Measurements from ENCODE around the gene ENTPD2. TPM values are rescaled to one million over a fixed set of nuclear protein-coding genes. Genes with fewer than 3 reads are reported as not detected.

Gene ENTPD2
- total RNA-seq, 1 experiment from 2014 or later = 4.0 TPM

DNA sequence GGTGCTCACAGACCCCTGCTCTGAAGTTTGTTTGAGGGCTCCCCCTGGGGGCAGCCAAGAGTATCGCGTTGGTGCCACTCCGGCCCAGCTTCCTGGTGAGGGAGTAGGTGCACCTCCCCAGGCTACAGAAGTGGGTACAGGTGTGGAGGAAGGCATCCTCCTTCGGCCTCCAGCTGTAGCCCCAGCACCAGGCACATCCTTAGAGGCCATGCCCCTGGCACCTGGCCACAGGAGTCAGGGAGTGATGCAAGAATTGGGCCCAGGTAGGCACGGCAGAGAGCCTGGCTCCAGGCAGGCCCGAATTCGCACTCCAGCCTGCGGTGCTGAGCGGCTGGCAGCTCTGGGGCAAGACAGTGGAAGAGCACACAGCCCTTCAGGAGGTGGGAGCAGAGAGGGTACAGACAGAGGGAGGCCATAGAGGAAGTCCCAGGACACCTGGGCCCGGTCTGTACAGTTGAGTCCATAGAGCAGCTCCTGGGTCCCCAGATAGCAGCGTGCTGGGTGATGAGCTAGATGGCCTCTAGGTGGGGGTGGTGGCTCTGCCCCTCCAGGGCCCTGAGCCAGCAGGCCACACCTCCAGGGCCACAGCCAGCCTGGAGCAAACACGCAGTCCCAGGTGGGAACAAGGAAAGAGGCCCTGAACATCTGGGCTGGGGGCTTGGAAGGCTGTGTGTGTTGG is 14.1 kb upstream of the ENTPD2 start:
- Histone ChIP-seq H2BK20ac (ENCODE audit: low read depth, low read length, poor library complexity, severe bottlenecking) (no peak overlapping the region), H2BK5ac (ENCODE audit: insufficient read length, low read length) (no peak overlapping the region), H3K27ac (ENCODE audit: insufficient read length, low read depth, low read length) (no peak overlapping the region), H4K91ac (ENCODE audit: insufficient read length, low read depth, low read length) (no peak overlapping the region), H2AK5ac (ENCODE audit: insufficient read length, low read length) (no peak overlapping the region), H3K4me2 (ENCODE audit: insufficient read depth, insufficient read length, low read length) (no peak overlapping the region), H4K8ac (replicated peaks; ENCODE audit: insufficient read length, low read depth, low read length) (no peak overlapping the region), H4K20me1 (ENCODE audit: control insufficient read depth, insufficient read depth, insufficient read length) (peaks cover 4% of the 10 kb centered on the region), H3K9me3 (ENCODE audit: control insufficient read depth, low read depth, low read length) (no peaks in the 10 kb centered on the region), H2BK12ac (ENCODE audit: insufficient read length, low read depth, low read length) (no peak overlapping the region), H3K14ac (ENCODE audit: insufficient read depth, low read length) (no peak overlapping the region), H3K56ac (ENCODE audit: insufficient read length, low read depth, low read length) (no peak overlapping the region), H3K18ac (ENCODE audit: insufficient read length, low read depth, low read length) (no peak overlapping the region), H3K79me1 (ENCODE audit: insufficient read depth, low read depth, low read length, poor library complexity, severe bottlenecking) (no peaks in the 10 kb centered on the region), H3T11ph (ENCODE audit: low read length) (no peak overlapping the region), H2AFZ (ENCODE audit: low read length) (no peak overlapping the region), H4K5ac (ENCODE audit: insufficient read length, low read depth, low read length) (no peak overlapping the region), H3K23ac (ENCODE audit: insufficient read length, low read depth, low read length) (no peak overlapping the region), H3K9ac (ENCODE audit: extremely low read depth, insufficient read length, low read length) (no peak overlapping the region), H3K4me1 (ENCODE audit: insufficient read depth, low read length) (peaks cover 5% of the 10 kb centered on the region; the same call in 1 of the 2 replicates), H3K79me2 (ENCODE audit: insufficient read depth, low read length) (no peaks in the 10 kb centered on the region), H3K27me3 (ENCODE audit: insufficient read depth, low read length) (no peaks in the 10 kb centered on the region), H2BK15ac (ENCODE audit: low read depth, low read length) (no peak overlapping the region), H3K4ac (ENCODE audit: low read depth, low read length) (no peak overlapping the region), H3K23me2 (ENCODE audit: insufficient read length, low read depth, low read length, poor library complexity, severe bottlenecking) (no peaks in the 10 kb centered on the region), H2BK120ac (ENCODE audit: low read depth, low read length, poor library complexity, severe bottlenecking) (no peak overlapping the region)
- Mint-ChIP-seq H3K27me3 (ENCODE audit: low read depth) (peaks cover 1% of the 10 kb centered on the region; the same call in 1 of the 2 replicates), H3K36me3 (ENCODE audit: insufficient read depth in 1 of 3, low read depth in 3 of 3) (peaks cover 0 to 5% (median 4%) of the 10 kb centered on the region in 3 experiments; a peak in 4 of 7 replicates), H3K27ac (0 out of 7 replicates have a peak overlapping the region, but pooled peaks of 1 of the 3 experiments have one; percentile 25), H3K4me1 (peaks cover 13 to 25% of the 10 kb centered on the region in 2 experiments), H3K4me3 (peak overlapping the region; percentile 46 to 73; a peak in 4 of 5 replicates), H3K9me3 (no peaks in the 10 kb centered on the region)
- no CpG with 5 or more reads among the region's 12 CpGs for WGBS (ENCODE audit: extremely low coverage, insufficient read length, low lambda C conversion rate)
- TF ChIP-seq, protein P1, sequence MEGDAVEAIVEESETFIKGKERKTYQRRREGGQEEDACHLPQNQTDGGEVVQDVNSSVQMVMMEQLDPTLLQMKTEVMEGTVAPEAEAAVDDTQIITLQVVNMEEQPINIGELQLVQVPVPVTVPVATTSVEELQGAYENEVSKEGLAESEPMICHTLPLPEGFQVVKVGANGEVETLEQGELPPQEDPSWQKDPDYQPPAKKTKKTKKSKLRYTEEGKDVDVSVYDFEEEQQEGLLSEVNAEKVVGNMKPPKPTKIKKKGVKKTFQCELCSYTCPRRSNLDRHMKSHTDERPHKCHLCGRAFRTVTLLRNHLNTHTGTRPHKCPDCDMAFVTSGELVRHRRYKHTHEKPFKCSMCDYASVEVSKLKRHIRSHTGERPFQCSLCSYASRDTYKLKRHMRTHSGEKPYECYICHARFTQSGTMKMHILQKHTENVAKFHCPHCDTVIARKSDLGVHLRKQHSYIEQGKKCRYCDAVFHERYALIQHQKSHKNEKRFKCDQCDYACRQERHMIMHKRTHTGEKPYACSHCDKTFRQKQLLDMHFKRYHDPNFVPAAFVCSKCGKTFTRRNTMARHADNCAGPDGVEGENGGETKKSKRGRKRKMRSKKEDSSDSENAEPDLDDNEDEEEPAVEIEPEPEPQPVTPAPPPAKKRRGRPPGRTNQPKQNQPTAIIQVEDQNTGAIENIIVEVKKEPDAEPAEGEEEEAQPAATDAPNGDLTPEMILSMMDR (conservative IDR thresholded peaks at IDR 0.05) = peak; percentile 73
- peak; percentile 92 for DNase-seq

All from H9 (cell line).